HG02763 (cell line): Measurements from ENCODE around the gene IRX3.

Source experiments
- ATAC-seq: cut with Tn5 transposase; IDR thresholded peaks from one replicate; pipeline ENCODE4 v1.9.1; 2021; ENCODE audit warnings: mild to moderate bottlenecking, moderate library complexity; ENCODE audit not compliant: unreplicated experiment

The IRX3 gene

DNA sequence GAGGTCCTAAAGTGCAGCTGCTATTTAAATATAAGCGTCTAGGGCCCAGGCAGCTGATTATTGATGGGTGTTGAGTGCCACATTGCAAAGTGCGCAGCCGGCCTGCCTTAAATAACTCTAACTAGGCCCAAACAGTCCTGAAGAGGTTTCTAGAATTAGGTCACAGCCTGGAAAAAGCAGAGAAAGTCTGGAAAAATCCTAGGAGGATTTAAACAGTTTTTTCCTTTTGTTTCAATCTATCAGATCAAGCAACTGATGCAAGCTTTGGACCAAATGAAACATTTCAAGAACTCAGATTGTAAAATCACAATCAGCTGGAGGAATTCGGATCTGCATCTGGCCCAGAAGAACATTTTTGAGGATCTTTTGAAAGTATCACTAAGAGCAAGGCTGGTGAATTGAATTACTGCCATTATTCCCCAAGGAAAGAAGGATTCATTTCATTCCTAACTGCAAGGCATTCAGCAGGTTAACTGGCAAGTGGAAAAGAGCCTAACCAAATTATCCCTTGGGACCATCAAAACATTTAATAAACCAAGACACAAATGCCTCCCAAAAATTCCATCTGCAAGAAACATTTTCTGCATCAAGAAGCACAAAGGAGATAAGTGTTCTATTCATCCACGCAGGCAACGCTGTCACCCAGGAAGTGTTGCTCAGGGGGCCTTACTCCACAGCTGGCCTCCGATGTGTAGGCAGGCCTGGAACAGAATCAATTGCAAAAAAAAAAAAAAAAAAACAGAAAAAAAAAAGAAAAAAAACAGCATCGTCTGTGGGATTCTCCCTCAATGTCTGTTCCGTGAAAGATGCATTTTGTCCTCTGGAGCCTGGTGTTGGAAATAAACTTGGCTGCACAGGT lies 46.1 kb downstream of the IRX3 start:
- no peak for ATAC-seq

DNA sequence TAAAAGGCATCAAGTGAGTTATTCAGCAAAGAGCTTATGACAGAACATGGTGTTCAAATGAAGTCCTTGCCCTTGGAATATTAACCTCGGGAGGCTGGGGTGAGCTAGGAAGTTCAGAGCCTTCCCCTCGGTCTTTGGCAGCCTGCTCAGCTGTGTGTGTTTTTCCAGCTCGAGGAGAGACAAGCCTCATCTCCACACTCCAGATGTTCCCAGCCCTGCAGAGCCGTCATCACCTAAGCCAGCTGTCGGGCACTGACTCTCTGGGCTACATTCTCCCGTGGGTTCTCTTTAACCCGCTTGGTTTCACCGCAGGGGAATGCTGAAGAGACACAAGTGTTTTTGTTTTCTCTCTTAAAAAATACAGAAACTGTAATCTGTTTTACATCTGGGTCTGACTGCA lies 47.1 kb downstream of the IRX3 start:
- no peak for ATAC-seq

GRCh38 chr16:54236773-54237172 lies 49.8 kb downstream of the IRX3 start:
- ATAC-seq = no peak

DNA sequence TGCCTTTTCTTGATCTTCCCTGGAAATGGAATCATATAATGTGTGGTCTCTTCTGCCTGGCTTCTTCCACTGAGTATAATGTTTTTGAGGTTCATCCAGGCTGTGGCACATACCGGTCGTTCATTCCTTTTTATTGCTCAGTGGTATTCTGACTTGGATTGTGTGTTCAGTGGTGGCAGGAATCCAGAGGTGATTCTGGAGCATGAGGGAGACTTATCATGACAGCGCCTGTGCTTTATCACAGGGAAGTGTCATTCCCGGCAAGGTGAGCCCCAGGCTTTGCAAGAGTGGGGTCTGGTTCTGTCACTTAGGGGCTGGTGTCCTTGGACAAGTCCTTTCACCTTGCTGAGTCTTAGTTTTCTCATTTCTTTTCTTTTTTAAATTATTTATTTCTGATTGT lies 53.0 kb downstream of the IRX3 start:
- no peak for ATAC-seq
